Caco-2 (cell line): ENCODE results near the gene TMEM54. TPM values are rescaled to one million over a fixed set of nuclear protein-coding genes. Genes with fewer than 3 reads are reported as not detected.

Experiments
- BruUV-seq: library from RNA; stranded (reverse); fragments of 400-500 nt; replicated peaks from 2 replicates; lab custom pipeline; 2021; lab: Mats Ljungman, UMichigan
- CTCF ChIA-PET: fragments of 300-600 bp; sonication (Branson Sonifier 250); formaldehyde crosslinking; loops from one replicate; lab custom pipeline; 2022; ENCODE audit warnings: antibody characterized with exemption; lab: Charles Lee
- POLR2A ChIA-PET: fragments of 300-600 bp; sonication (Branson Sonifier 250); formaldehyde crosslinking; loops from one replicate; lab custom pipeline; 2022; ENCODE audit warnings: antibody characterized with exemption; lab: Charles Lee
- DNase-seq, 2 experiments: peaks; one replicate each; pipeline versions ENCODE4 v3.0.0 to v3.0.0-alpha.2; 2020 to 2022
- H3K27me3 ChIP-seq: replicated peaks from 2 replicates; pipeline ENCODE4 v1.6.0; 2011; ENCODE audit warnings: low read length; ENCODE audit not compliant: control insufficient read depth, insufficient read depth
- H3K36me3 ChIP-seq: 2 replicates; pipeline ENCODE4 v1.5.1; 2011; ENCODE audit warnings: low read length; ENCODE audit not compliant: control insufficient read depth, insufficient read depth
- H3K4me1 ChIP-seq: fragments of 250-450 bp; sonication (Bioruptor Pico); 2 replicates; pipeline ENCODE4 v1.5.1; 2020; ENCODE audit warnings: mild to moderate bottlenecking
- H3K4me3 ChIP-seq: 2 replicates; pipeline ENCODE4 v1.5.1; 2011; ENCODE audit warnings: low read depth, mild to moderate bottlenecking, control low read depth, low read length
- H3K9me3 ChIP-seq: fragments of 250-450 bp; sonication (Bioruptor Pico); 2 replicates; pipeline ENCODE4 v1.5.1; 2020; ENCODE audit warnings: mild to moderate bottlenecking, moderate library complexity
- H3K27ac Mint-ChIP-seq: one replicate; pipeline ENCODE4 v1.8.0; 2022; ENCODE audit warnings: mixed read lengths; ENCODE audit not compliant: unreplicated experiment
- H3K27me3 Mint-ChIP-seq: one replicate; pipeline ENCODE4 v1.8.0; 2022; ENCODE audit warnings: mixed read lengths; ENCODE audit not compliant: insufficient read depth, unreplicated experiment
- H3K36me3 Mint-ChIP-seq: one replicate; pipeline ENCODE4 v1.8.0; 2022; ENCODE audit warnings: mild to moderate bottlenecking, mixed read lengths; ENCODE audit not compliant: insufficient read depth, unreplicated experiment
- H3K4me1 Mint-ChIP-seq: one replicate; pipeline ENCODE4 v1.8.0; 2022; ENCODE audit warnings: low read depth, mixed read lengths; ENCODE audit not compliant: unreplicated experiment
- H3K4me3 Mint-ChIP-seq: one replicate; pipeline ENCODE4 v1.8.0; 2022; ENCODE audit warnings: mild to moderate bottlenecking, moderate library complexity, mixed read lengths; ENCODE audit not compliant: unreplicated experiment
- H3K9me3 Mint-ChIP-seq: one replicate; pipeline ENCODE4 v1.8.0; 2022; ENCODE audit warnings: mixed read lengths; ENCODE audit not compliant: unreplicated experiment
- intact Hi-C: fragments of 100-400 bp; cut with micrococcal nuclease; formaldehyde crosslinking; loops from one replicate; pipeline ENCODE4 v1.10.0; 2022; ENCODE audit not compliant: unreplicated experiment
- total RNA-seq: library from RNA; stranded (reverse); gene quantifications from 2 replicates; pipeline ENCODE4 v1.2.3, GENCODE V29; 2022
- TF ChIP-seq, protein P1 (sequence below), 2 experiments: fragments of 200-600 bp in 1 of 2; IDR thresholded peaks; 1 replicate in 1 of 2; 2 replicates in 1 of 2; pipeline versions ENCODE4 v1.5.1 to v1.8.0; 2011 to 2022; ENCODE audit warnings: antibody characterized with exemption in 1 of 2, control low read depth in 1 of 2, inconsistent platforms in 1 of 2, low read depth in 1 of 2, low read length in 1 of 2, mild to moderate bottlenecking in 1 of 2, moderate library complexity in 1 of 2; ENCODE audit not compliant: insufficient read depth in 1 of 2, severe bottlenecking in 1 of 2, unreplicated experiment in 1 of 2

Gene TMEM54
- total RNA-seq, 1 experiment from 2014 or later = 50.1 TPM

DNA sequence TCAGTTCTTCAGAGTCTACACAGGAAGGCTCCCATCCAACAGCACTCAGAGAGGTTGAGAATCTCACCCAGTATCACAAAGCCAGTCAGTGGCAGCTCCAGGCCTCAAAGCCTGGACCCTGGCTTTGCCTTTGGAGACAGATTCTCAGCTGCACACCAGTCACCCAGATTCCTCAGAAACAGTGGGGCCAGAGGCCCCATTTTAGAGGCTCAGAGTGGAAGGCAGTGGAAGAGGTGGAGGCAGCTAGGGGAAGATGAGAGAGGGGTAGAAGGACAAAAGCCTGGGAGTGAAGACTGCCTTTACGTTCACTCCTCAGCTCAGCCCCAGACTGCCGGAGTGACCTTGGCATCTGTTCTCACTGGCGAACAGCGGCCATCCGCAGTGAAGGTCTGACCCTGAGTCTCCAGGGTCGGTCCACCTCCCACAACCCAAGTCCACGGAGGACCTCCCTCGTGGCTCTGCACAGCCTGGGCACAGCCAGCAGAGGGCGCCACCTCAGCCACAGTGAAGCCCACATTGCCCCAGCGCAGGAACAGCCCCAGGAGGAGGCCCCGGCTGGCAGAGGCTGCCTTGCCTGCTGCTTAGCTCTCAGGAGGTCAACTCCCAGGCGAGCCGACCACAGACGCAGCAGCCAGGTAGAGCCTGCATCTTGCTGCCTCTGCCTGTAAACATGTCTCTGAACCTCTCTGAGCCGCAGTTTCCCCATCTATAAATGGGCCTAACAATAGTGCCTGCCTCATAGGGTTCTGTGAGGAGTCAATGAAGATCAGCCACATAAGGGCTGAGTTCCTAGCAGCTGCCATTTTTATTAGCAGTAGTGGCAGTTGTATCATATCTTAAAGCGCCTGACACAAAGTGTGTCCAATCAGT lies 24.6 kb downstream of the TMEM54 start:
- Mint-ChIP-seq H3K27ac (no peak overlapping the region), H3K36me3 (no peaks in the 10 kb centered on the region), H3K4me3 (no peak overlapping the region), H3K4me1 (peaks cover 6% of the 10 kb centered on the region), H3K27me3 (no peaks in the 10 kb centered on the region), H3K9me3 (no peaks in the 10 kb centered on the region)
- peak in 1 of 2 experiments; percentile 57 for DNase-seq
- no peaks in the 10 kb centered on the region for H3K27me3 ChIP-seq
- BruUV-seq = no TSS peak
- H3K4me1 ChIP-seq = no peaks in the 10 kb centered on the region
- H3K36me3 ChIP-seq = no peaks in the 10 kb centered on the region
- ChIA-PET CTCF (interaction anchor here (1.3 kb wide), 1 partner anchor 18 kb away, joined by 3 read pairs; no protein-coding TSS in a partner anchor), POLR2A (no interaction called here)
- no peak overlapping the region for H3K4me3 ChIP-seq
- no peaks in the 10 kb centered on the region for H3K9me3 ChIP-seq
- TF ChIP-seq, protein P1, sequence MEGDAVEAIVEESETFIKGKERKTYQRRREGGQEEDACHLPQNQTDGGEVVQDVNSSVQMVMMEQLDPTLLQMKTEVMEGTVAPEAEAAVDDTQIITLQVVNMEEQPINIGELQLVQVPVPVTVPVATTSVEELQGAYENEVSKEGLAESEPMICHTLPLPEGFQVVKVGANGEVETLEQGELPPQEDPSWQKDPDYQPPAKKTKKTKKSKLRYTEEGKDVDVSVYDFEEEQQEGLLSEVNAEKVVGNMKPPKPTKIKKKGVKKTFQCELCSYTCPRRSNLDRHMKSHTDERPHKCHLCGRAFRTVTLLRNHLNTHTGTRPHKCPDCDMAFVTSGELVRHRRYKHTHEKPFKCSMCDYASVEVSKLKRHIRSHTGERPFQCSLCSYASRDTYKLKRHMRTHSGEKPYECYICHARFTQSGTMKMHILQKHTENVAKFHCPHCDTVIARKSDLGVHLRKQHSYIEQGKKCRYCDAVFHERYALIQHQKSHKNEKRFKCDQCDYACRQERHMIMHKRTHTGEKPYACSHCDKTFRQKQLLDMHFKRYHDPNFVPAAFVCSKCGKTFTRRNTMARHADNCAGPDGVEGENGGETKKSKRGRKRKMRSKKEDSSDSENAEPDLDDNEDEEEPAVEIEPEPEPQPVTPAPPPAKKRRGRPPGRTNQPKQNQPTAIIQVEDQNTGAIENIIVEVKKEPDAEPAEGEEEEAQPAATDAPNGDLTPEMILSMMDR (IDR thresholded peaks at IDR 0.05; ENCODE audit: insufficient read depth in 1 of 2, low read depth in 1 of 2, low read length in 1 of 2, severe bottlenecking in 1 of 2, unreplicated experiment in 1 of 2) = peak; percentile 51 to 76
- intact Hi-C loops = loop anchor here (1.0 kb wide), 1 partner anchor 210 kb away; no protein-coding TSS in a partner anchor

DNA sequence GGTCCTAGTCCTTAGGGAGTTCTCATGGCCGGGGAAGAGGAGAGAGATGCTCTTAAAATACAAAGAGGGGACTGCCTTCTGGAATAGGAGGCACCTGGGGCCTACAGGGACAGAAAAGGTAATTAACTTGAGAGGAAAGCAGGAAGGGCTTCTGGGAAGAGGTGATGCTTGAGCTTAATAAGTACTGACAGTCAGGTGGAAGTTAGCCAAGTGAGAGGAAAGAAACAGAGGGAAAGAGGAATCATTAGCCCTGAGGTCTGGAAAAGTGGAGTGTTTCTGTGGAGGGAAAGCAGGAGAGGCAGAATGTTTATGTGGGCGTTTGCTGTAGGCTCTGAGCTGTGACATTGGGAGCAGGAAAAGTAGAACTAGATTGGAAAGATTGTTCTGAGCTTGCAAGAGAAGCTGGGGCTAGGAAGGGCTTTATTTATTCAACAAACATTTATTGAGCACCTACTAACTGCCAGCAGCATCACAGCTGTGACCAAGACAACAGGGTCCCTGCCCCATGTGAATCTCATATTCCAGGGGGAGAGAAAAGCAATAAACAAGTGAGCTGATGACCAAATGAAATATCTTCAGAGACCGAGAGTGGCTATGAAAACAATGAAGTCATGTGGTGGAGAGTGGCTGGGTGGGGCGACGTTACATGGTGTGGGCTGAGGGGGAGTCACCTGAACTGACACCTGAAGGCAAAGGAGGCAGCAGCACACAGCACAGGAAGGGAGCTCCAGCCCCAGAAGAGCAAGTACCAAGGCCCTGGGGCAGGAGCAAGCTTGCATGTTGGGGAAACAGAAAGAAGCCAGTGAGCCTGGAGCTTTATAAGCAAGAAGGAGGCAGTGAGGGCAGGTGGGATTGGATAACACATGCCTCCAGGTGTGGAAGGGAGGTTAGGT lies 26.1 kb downstream of the TMEM54 start:
- TF ChIP-seq, protein P1 (IDR thresholded peaks at IDR 0.05; ENCODE audit: insufficient read depth in 1 of 2, low read depth in 1 of 2, low read length in 1 of 2, severe bottlenecking in 1 of 2, unreplicated experiment in 1 of 2) = no peak
- Histone ChIP-seq H3K36me3 (no peaks in the 10 kb centered on the region), H3K4me1 (no peaks in the 10 kb centered on the region), H3K9me3 (no peaks in the 10 kb centered on the region), H3K27me3 (no peaks in the 10 kb centered on the region; the same call in 1 of the 2 replicates), H3K4me3 (no peak overlapping the region)
- Mint-ChIP-seq H3K4me3 (no peak overlapping the region), H3K27me3 (no peaks in the 10 kb centered on the region), H3K4me1 (peaks cover 8% of the 10 kb centered on the region), H3K27ac (no peak overlapping the region), H3K9me3 (no peaks in the 10 kb centered on the region), H3K36me3 (peaks cover 2% of the 10 kb centered on the region)
- intact Hi-C loops = no loop called here
- ChIA-PET POLR2A (no interaction called here), CTCF (interaction anchor here (0.5 to 0.7 kb wide), 2 partner anchors 33 to 51 kb away, joined by 4 to 5 read pairs; no protein-coding TSS in a partner anchor)
- DNase-seq = no peak
- BruUV-seq = no TSS peak

DNA sequence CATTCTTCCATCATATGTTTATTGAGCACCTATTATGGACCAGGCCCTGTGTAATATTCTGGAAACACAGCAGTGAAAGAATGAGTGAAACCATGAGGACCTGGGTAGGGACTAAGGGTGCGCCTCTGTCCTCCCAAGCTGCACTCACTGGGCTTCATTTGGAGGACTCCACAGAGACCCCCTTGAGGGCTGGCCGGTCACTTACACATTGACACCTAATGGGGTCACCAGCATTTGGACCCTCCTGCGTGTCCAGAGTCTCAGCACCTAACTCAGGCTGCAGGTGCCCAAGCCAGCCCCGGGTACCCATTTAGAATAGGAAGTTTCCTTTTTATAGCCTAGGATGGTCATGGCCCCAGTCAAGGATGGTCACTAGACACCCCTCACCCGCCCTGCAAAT lies 27.7 kb downstream of the TMEM54 start:
- Histone ChIP-seq H3K9me3 (no peaks in the 10 kb centered on the region), H3K4me1 (no peaks in the 10 kb centered on the region), H3K27me3 (no peaks in the 10 kb centered on the region; the same call in 1 of the 2 replicates), H3K36me3 (no peaks in the 10 kb centered on the region), H3K4me3 (no peak overlapping the region)
- H3K4me3 Mint-ChIP-seq = no peak overlapping the region
- no peak for DNase-seq
- H3K36me3 Mint-ChIP-seq = peaks cover 6% of the 10 kb centered on the region
- H3K27me3 Mint-ChIP-seq = no peaks in the 10 kb centered on the region
- H3K4me1 Mint-ChIP-seq = peaks cover 17% of the 10 kb centered on the region
- ChIA-PET POLR2A (no interaction called here), CTCF (interaction anchor here (0.6 to 0.7 kb wide), 3 partner anchors 45 to 503 kb away, joined by 3 to 4 read pairs (median 3); no protein-coding TSS in a partner anchor)
- H3K27ac Mint-ChIP-seq = no peak overlapping the region
- BruUV-seq = no TSS peak
- no peaks in the 10 kb centered on the region for H3K9me3 Mint-ChIP-seq
- TF ChIP-seq, protein P1 (IDR thresholded peaks at IDR 0.05; ENCODE audit: insufficient read depth in 1 of 2, low read depth in 1 of 2, low read length in 1 of 2, severe bottlenecking in 1 of 2, unreplicated experiment in 1 of 2) = no peak
- intact Hi-C loops = no loop called here
